Prostate gland (tissue), 2 donors: ENCODE data around the gene LDLRAD4. TPM values are rescaled to one million over a fixed set of nuclear protein-coding genes. Genes with fewer than 3 reads are reported as not detected.

Experiments
- DNase-seq: peaks from one replicate; pipeline ENCODE4 v3.0.0-alpha.2; 2019; ENCODE audit warnings: low spot score
- H3K27ac ChIP-seq, 2 donors: fragments of 200-600 bp; sonication (generic); 2 replicates each; pipeline ENCODE4 v1.5.1; 2017 to 2019
- H3K27me3 ChIP-seq: fragments of 200-600 bp; sonication (generic); replicated peaks from 2 replicates; pipeline ENCODE4 v1.5.1; 2019; ENCODE audit not compliant: insufficient read depth
- H3K36me3 ChIP-seq, 2 donors: fragments of 200-600 bp; sonication (generic); 1 replicate in 1 of 2; 2 replicates in 1 of 2; pipeline versions ENCODE4 v1.5.1 to v1.8.1; 2017 to 2019
- H3K4me1 ChIP-seq: fragments of 200-600 bp; sonication (generic); replicated peaks from 2 replicates; pipeline ENCODE4 v1.5.1; 2019
- H3K4me3 ChIP-seq, 2 donors: fragments of 200-600 bp; sonication (generic); 2 replicates each; pipeline ENCODE4 v1.5.1; 2017 to 2019
- H3K9me3 ChIP-seq: fragments of 200-600 bp; sonication (generic); 2 replicates; pipeline ENCODE4 v1.5.1; 2017
- CTCF ChIP-seq, 4 experiments: fragments of 200-600 bp in 2 of 4; fragments of 450-650 bp in 2 of 4; sonication (generic) in 2 of 4; IDR thresholded peaks; 1 replicate in 3 of 4; 2 replicates in 1 of 4; pipeline ENCODE4 v1.5.1; 2016 to 2019; ENCODE audit warnings: antibody characterized with exemption in 4 of 4, mild to moderate bottlenecking in 2 of 4, moderate library complexity in 2 of 4
- POLR2A ChIP-seq: fragments of 450-650 bp; IDR thresholded peaks from one replicate; pipeline ENCODE4 v1.6.1; 2016; ENCODE audit warnings: antibody characterized with exemption, mild to moderate bottlenecking
- POLR2AphosphoS5 ChIP-seq: sonication (generic); formaldehyde crosslinking; IDR thresholded peaks from one replicate; pipeline ENCODE4 v1.6.1; 2017; ENCODE audit warnings: antibody characterized with exemption
- WGBS: methylation state at CpG from one replicate; pipeline ENCODE4 v1.1.5; 2018; 5-methylcytosine and 5-hydroxymethylcytosine counted together
- intact Hi-C: fragments of 100-400 bp; cut with DNase I; formaldehyde crosslinking; loops from one replicate; pipeline ENCODE4 v1.14.2; 2022
- total RNA-seq, 2 donors: library from RNA; depleted of rRNA; stranded (reverse); fragments of >200 nt; gene quantifications; one replicate each; pipeline ENCODE4 v1.1.0, GENCODE V29; 2016

Gene LDLRAD4
- total RNA-seq, 2 donors from 2014 or later, result 59.9 to 107 TPM

GRCh38 chr18:13296867-13297574, 78.5 kb downstream of the LDLRAD4 start:
- H3K27ac ChIP-seq, result no peak overlapping the region
- no peaks in the 10 kb centered on the region for H3K27me3 ChIP-seq
- intact Hi-C loops, result loop anchor here (10.0 kb wide), 2 partner anchors 62 to 138 kb away; no protein-coding TSS in a partner anchor
- no peak overlapping the region for H3K4me3 ChIP-seq
- no peaks in the 10 kb centered on the region for H3K4me1 ChIP-seq
- DNase-seq, result no peak
- WGBS, result 94% methylated on average over 14 of the region's 15 CpGs
- H3K36me3 ChIP-seq, result no peaks in the 10 kb centered on the region
- no peaks in the 10 kb centered on the region for H3K9me3 ChIP-seq
- TF ChIP-seq POLR2A (no peak), POLR2AphosphoS5 (no peak), CTCF (IDR thresholded peaks at IDR 0.05) (no peak)

- Histone ChIP-seq H3K9me3 (no peaks in the 10 kb centered on the region), H3K27me3 (no peaks in the 10 kb centered on the region), H3K4me3 (no peak overlapping the region), H3K4me1 (peaks cover 7% of the 10 kb centered on the region), H3K36me3 (no peaks in the 10 kb centered on the region), H3K27ac (no peak overlapping the region)
- no peak for DNase-seq
- intact Hi-C loops, result loop anchor here (10.0 kb wide), 2 partner anchors 63 to 137 kb away; no protein-coding TSS in a partner anchor
- whole genome bisulfite sequencing, result 94% methylated on average over 10 of the region's 10 CpGs
- TF ChIP-seq CTCF (IDR thresholded peaks at IDR 0.05), result no peak
- TF ChIP-seq POLR2A, result no peak
- no peak for TF ChIP-seq POLR2AphosphoS5
Observed at GRCh38 chr18:13298262-13298661, 79.7 kb downstream of the LDLRAD4 start.

- no peaks in the 10 kb centered on the region for H3K27me3 ChIP-seq
- TF ChIP-seq POLR2AphosphoS5 (no peak), CTCF (IDR thresholded peaks at IDR 0.05) (no peak)
- no peak for DNase-seq
Observed at GRCh38 chr18:13300029-13300428, 81.5 kb downstream of the LDLRAD4 start.

GRCh38 chr18:13300796-13301195, 82.2 kb downstream of the LDLRAD4 start:
- intact Hi-C loops, result no loop called here

More at GRCh38 chr18:13300029-13300428, 81.5 kb downstream of the LDLRAD4 start:
- intact Hi-C loops, result no loop called here
- WGBS, result 56% methylated on average over 6 of the region's 6 CpGs
- Histone ChIP-seq H3K9me3 (no peaks in the 10 kb centered on the region), H3K36me3 (no peaks in the 10 kb centered on the region), H3K4me3 (no peak overlapping the region), H3K4me1 (peaks cover 9% of the 10 kb centered on the region), H3K27ac (no peak overlapping the region)

More at GRCh38 chr18:13300796-13301195, 82.2 kb downstream of the LDLRAD4 start:
- Histone ChIP-seq H3K9me3 (no peaks in the 10 kb centered on the region), H3K4me1 (peaks cover 9% of the 10 kb centered on the region), H3K27me3 (no peaks in the 10 kb centered on the region), H3K27ac (no peak overlapping the region), H3K36me3 (no peaks in the 10 kb centered on the region), H3K4me3 (no peak overlapping the region)
- 91% methylated on average over 17 of the region's 17 CpGs for WGBS
- no peak for DNase-seq
- TF ChIP-seq POLR2AphosphoS5, result no peak
- no peak for TF ChIP-seq CTCF (IDR thresholded peaks at IDR 0.05)
- no peak for TF ChIP-seq POLR2A
